ENCODE results near the gene VPS13D.

- no peak for TF ChIP-seq CTCF (IDR thresholded peaks at IDR 0.05 in 4 of 5, conservative IDR thresholded peaks at IDR 0.05 in 1 of 5)
- no peak for TF ChIP-seq POLR2A (IDR thresholded peaks at IDR 0.05)
These were observed 279.0 kb downstream of the VPS13D start for GRCh38 chr1:12508849-12509248.
